H1 (cell line): ENCODE measurements around the gene COMT.

Experiments used
- EGR1 ChIP-seq: IDR thresholded peaks from 2 replicates; pipeline ENCODE4 v1.6.1; 2011; ENCODE audit warnings: low read depth, low read length, borderline replicate concordance
- JUND ChIP-seq: IDR thresholded peaks from 2 replicates; pipeline ENCODE4 v1.6.1; 2011; ENCODE audit warnings: mild to moderate bottlenecking, improper control_type of control experiment, low read length
- POLR2A ChIP-seq, 2 experiments: IDR thresholded peaks; 1 replicate in 1 of 2; 2 replicates in 1 of 2; pipeline ENCODE4 v1.6.1; 2011; ENCODE audit warnings: low read depth in 2 of 2, low read length in 2 of 2, mild to moderate bottlenecking in 2 of 2; ENCODE audit errors: control extremely low read depth in 1 of 2

- TF ChIP-seq POLR2A (IDR thresholded peaks at IDR 0.05; ENCODE audit: control extremely low read depth in 1 of 2, low read depth in 2 of 2, low read length in 2 of 2) (no peak), JUND (no peak), EGR1 (no peak)
These were observed 38.1 kb upstream of the COMT start for GRCh38 chr22:19903513-19903912.
